ENCODE measurements around the gene SLC37A1. TPM values are rescaled to one million over a fixed set of nuclear protein-coding genes. Genes with fewer than 3 reads are reported as not detected.
A peak's percentile ranks its signal among the peaks of the same experiment; 100 is the strongest.

The SLC37A1 gene
- total RNA-seq, 1 donor from 2014 or later = 21.6 TPM

GRCh38 chr21:42472521-42472920, 41.1 kb upstream of the SLC37A1 start:
- DNase-seq (no peak), ATAC-seq (no peak)
- H3K36me3 ChIP-seq = no peaks in the 10 kb centered on the region
- H3K9me3 ChIP-seq = no peaks in the 10 kb centered on the region
- no peak for TF ChIP-seq CTCF (IDR thresholded peaks at IDR 0.05)
- no peak overlapping the region for H3K27ac ChIP-seq
- H3K4me1 ChIP-seq = peaks cover 5% of the 10 kb centered on the region
- no peaks in the 10 kb centered on the region for H3K27me3 ChIP-seq
- intact Hi-C loops (cut with DNase I) = no loop called here
- no peak overlapping the region for H3K4me3 ChIP-seq

- no peak overlapping the region for H3K27ac ChIP-seq
- no peaks in the 10 kb centered on the region for H3K9me3 ChIP-seq
- H3K4me1 ChIP-seq = peaks cover 5% of the 10 kb centered on the region
- DNase-seq (no peak), ATAC-seq (no peak)
- intact Hi-C loops (cut with DNase I) = no loop called here
- H3K4me3 ChIP-seq = no peak overlapping the region
- H3K36me3 ChIP-seq = no peaks in the 10 kb centered on the region
- no peaks in the 10 kb centered on the region for H3K27me3 ChIP-seq
- TF ChIP-seq CTCF (IDR thresholded peaks at IDR 0.05) = no peak
Measured at GRCh38 chr21:42473498-42474042, 40.1 kb upstream of the SLC37A1 start.

- no peaks in the 10 kb centered on the region for H3K27me3 ChIP-seq
- H3K36me3 ChIP-seq = no peaks in the 10 kb centered on the region
- DNase-seq = peak; percentile 79
- H3K9me3 ChIP-seq = no peaks in the 10 kb centered on the region
- H3K27ac ChIP-seq = no peak overlapping the region
- peak; percentile 90 for ATAC-seq
- TF ChIP-seq CTCF (IDR thresholded peaks at IDR 0.05) = no peak
- H3K4me1 ChIP-seq = peaks cover 5% of the 10 kb centered on the region
- intact Hi-C loops (cut with DNase I) = no loop called here
- H3K4me3 ChIP-seq = no peak overlapping the region
Measured at GRCh38 chr21:42474043-42474831, 39.4 kb upstream of the SLC37A1 start.

GRCh38 chr21:42475036-42475435, 38.6 kb upstream of the SLC37A1 start:
- Histone ChIP-seq H3K4me3 (no peak overlapping the region), H3K9me3 (no peaks in the 10 kb centered on the region), H3K4me1 (peaks cover 5% of the 10 kb centered on the region), H3K27me3 (no peaks in the 10 kb centered on the region), H3K36me3 (no peaks in the 10 kb centered on the region), H3K27ac (no peak overlapping the region)
- DNase-seq = no peak
- ATAC-seq = no peak
- intact Hi-C loops (cut with DNase I) = no loop called here
- no peak for TF ChIP-seq CTCF (IDR thresholded peaks at IDR 0.05)

- no peaks in the 10 kb centered on the region for H3K27me3 ChIP-seq
- intact Hi-C loops (cut with DNase I) = no loop called here
- H3K4me3 ChIP-seq = no peak overlapping the region
- DNase-seq (no peak), ATAC-seq (no peak)
- H3K27ac ChIP-seq = no peak overlapping the region
- TF ChIP-seq CTCF (IDR thresholded peaks at IDR 0.05) = no peak
- H3K36me3 ChIP-seq = no peaks in the 10 kb centered on the region
- peaks cover 5% of the 10 kb centered on the region for H3K4me1 ChIP-seq
- no peaks in the 10 kb centered on the region for H3K9me3 ChIP-seq
Measured at GRCh38 chr21:42475526-42476387, 37.9 kb upstream of the SLC37A1 start.

All from upper lobe of right lung (tissue), 1 donor.